ENCODE measurements around the gene OR5H6.
"Not testable (repeated sequence)": the region's sequence is repeated elsewhere in the genome, so short reads cannot be mapped to it uniquely, and the experiment has no call there.

Gene OR5H6

GRCh38 chr3:98263944-98264343, at the start of gene OR5H6:
Gene OR5H6, plus strand, starts transcription at chr3:98264244. Its CDS starts 89 bp downstream, at chr3:98264333.
- no peak for DNase-seq

DNA sequence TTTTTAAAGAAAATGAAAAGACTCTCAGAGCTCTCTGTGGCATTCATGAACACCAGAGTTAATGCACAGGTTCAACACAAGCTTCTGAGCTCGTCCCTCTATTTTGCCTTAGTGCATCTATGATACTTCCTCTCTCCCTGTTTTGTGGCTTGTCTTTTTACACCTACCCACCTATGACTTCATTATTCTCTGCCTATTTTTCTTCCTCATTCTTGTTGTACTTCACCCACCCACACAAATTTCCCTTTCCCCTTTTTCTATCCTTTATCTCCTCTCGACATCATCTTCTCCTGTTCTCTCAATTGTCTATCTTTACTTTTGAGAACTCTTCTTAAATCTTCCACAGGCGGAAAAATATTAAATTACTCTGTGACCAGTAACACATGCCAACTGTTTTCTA, 49.0 kb upstream of the OR5H6 start:
- DNase-seq = no peak

- DNase-seq = no peak
Measured at GRCh38 chr3:98223907-98224672, 40.0 kb upstream of the OR5H6 start.

DNA sequence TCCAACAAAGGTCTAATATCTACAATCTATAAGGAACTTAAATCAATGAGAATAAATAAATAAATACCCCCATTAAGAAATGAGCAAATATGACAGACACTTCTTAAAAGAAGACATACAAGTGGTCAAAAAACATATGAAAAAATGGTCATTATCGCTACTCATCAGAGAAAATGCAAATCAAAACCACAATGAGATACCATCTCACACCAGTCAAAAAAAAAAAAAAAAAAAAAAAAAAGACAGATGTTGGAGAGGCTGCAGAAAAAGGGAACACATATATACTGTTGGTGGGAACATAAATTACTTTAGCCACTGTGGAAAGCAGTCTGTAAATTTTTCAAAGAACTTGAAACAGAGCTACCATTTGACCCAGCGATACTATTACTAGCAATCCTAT, 31.6 kb upstream of the OR5H6 start:
- no peak for DNase-seq

- no peak for DNase-seq
Measured at GRCh38 chr3:98233468-98233867, 30.6 kb upstream of the OR5H6 start.

- no peak for DNase-seq
Measured at GRCh38 chr3:98240131-98240530, 23.9 kb upstream of the OR5H6 start.

- DNase-seq = no peak
Measured at GRCh38 chr3:98242155-98242554, 21.9 kb upstream of the OR5H6 start.

DNA sequence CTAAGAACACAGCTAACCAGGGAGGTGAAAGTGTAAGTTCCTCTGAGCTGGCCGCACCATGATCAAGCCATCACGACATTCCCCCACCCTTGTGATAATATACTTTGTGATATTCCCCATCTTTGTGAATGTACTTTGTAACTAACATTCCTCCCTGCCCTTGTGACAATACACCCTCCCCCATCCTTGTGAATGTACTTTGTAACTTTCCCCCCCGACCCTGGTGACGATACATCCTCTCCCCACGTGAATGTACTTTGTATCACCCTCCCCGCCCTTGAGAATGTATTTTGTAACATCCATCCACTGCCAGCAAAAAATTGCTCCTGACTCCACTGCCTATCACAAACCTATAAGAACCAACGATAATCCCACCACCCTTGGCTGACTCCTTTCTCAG, 20.2 kb upstream of the OR5H6 start:
- no peak for DNase-seq

- no peak for DNase-seq
Measured at GRCh38 chr3:98246142-98246541, 17.9 kb upstream of the OR5H6 start.

GRCh38 chr3:98256026-98256425, 8.0 kb upstream of the OR5H6 start:
- DNase-seq = not testable (repeated sequence)

DNA sequence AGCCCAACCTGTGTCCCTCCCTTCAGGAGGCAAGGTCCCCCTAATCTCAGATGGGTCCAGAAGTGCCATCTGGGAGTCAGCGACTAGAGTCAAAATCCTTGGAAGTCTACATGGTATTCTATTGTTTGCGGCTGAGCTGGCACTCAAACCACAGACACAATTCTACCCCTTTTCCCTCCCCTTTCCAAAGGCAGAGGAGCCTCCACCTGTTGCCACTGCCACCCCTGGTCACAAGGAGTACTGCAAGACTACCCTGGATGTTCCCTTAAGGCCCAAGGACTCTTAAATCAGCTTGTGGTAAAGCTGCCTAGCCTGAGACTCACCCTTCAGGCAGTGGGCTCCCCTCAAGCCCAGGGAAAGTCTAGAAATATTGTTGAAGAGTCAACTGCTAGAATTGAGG, 4.3 kb upstream of the OR5H6 start:
- DNase-seq = no peak

- no peak for DNase-seq
Measured at GRCh38 chr3:98262046-98262445, 2.0 kb upstream of the OR5H6 start.

GRCh38 chr3:98269846-98270245, 5.8 kb downstream of the OR5H6 start:
- DNase-seq = no peak

DNA sequence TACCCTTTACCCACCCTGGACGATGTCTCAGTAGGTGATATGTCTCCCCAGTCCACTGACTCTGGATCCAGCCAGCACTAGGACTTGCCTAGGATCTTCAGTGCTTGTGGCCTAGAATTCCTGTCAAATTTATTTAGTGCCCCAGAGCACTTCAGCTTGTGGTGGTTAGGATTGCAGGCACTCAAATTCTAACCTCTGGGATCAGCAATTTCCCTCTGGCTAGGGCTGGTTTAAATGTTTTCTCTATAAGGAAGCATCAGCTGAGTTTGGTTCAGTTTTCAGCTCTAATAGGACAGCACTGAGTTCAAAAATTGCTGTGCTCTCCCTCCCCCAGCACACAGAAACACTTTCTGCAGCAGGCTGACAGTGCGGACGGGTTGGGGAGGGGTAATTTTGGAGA, 8.1 kb downstream of the OR5H6 start:
- DNase-seq = no peak

DNA sequence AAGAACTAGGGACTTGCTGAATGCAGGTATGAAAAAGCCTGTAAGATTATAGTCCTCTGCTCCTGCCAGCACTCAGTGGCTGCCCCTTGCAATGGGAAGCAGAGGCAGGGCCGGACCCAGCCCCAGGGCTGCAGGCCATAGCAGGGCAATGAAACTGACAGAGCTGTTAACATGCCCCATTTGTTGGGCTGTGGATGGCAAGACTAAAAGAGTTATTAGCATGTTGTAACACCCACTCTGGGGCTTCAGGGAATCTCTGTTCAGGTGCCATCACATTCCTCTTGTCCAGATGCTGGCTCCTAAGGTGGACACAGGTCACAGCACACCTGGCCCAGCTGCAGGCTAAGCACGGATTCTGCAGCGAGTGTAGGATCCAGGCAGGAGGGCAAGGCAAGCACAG, 10.9 kb downstream of the OR5H6 start:
- DNase-seq = no peak

DNA sequence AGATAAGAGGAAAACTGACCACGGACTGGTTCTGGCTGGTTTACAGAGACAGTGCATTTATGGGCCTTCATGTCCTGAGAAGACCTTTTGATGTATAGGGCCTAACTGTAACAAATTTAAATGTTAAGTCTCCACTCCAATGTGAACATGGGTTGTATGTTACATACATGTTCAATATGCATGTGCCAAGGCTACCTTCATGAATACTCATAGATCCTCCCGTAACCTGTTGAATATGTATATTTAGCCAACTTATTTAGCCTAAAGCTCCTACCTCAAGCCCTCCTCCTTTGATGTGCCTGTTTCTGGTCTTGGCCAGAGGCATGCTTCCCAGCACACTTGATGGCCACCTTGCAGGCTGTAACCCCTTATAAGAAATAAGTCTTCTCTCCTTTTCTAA, 18.2 kb downstream of the OR5H6 start, which contains the start of gene OR5H2:
Gene OR5H2 (plus strand): TSS at position 301 of the 400 bp plus-strand sequence. CDS start 398 bp downstream, outside the sequence.
- DNase-seq = no peak

GRCh38 chr3:98290916-98291315, 26.9 kb downstream of the OR5H6 start:
- no peak for DNase-seq

GRCh38 chr3:98291332-98291957, 27.4 kb downstream of the OR5H6 start:
- no peak for DNase-seq
